Large intestine (tissue), 3 donors: ENCODE measurements around the gene NT5C1A. TPM values are rescaled to one million over a fixed set of nuclear protein-coding genes. Genes with fewer than 3 reads are reported as not detected.
A peak's percentile ranks its signal among the peaks of the same experiment; 100 is the strongest.

Experiments used
- DNase-seq, 2 donors: peaks; one replicate each; pipeline versions ENCODE4 v3.0.0 to v3.0.0-alpha.2; 2013
- H3K27ac ChIP-seq: one replicate; pipeline ENCODE4 v1.5.1; 2013; ENCODE audit warnings: low read length
- H3K27me3 ChIP-seq: 2 replicates; pipeline ENCODE4 v1.6.1; 2013; ENCODE audit warnings: low read length; ENCODE audit not compliant: control insufficient read depth, insufficient read depth
- H3K36me3 ChIP-seq: 2 replicates; pipeline ENCODE4 v1.6.1; 2013; ENCODE audit warnings: low read length; ENCODE audit not compliant: control insufficient read depth, insufficient read depth
- H3K4me1 ChIP-seq: one replicate; pipeline ENCODE4 v1.6.1; 2013; ENCODE audit warnings: low read length; ENCODE audit not compliant: control insufficient read depth, insufficient read depth
- H3K4me3 ChIP-seq: one replicate; pipeline ENCODE4 v1.5.1; 2013; ENCODE audit warnings: low read length
- H3K9me3 ChIP-seq: one replicate; pipeline ENCODE4 v1.6.1; 2013; ENCODE audit warnings: mild to moderate bottlenecking, low read depth, low read length, moderate library complexity; ENCODE audit not compliant: control insufficient read depth
- WGBS: methylation state at CpG from one replicate; pipeline ENCODE4 v1.1.5; 2013; ENCODE audit warnings: low lambda C conversion rate; ENCODE audit not compliant: insufficient coverage; 5-methylcytosine and 5-hydroxymethylcytosine counted together
- polyA plus RNA-seq: library from polyadenylated mRNA; unstranded; fragments of 120-200 nt; gene quantifications from one replicate; pipeline ENCODE4 v1.2.1, GENCODE V29; 2013

NT5C1A gene
- polyA plus RNA-seq, 1 donor: 0.21 TPM

- H3K9me3 ChIP-seq: no peaks in the 10 kb centered on the region
- WGBS: no CpG with 5 or more reads among the region's 88 CpGs
- no peak within 1 kb of the TSS for H3K27ac ChIP-seq
Observed at GRCh38 chr1:39639305-39640130, 32.4 kb downstream of the NT5C1A start, which contains the start of gene HEYL. Gene HEYL (minus strand): TSS chr1:39639643. CDS start chr1:39639625, 18 bp downstream.

DNA sequence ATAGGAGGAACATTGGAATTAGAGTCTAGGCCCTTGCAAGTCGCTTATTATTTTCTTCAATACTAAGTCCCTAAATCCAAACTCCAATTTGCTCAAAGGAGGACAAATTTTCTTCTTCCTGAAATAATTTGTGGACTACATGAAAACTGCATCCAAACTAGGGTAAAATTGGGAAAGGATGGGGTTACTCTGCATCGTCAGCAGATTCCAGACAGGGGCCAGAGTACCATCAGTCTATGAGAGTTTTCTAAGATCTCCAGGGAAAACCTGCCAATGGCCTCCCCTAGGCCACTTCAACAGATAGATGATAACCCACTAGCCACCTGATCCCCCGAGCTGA is 33.0 kb downstream of the NT5C1A start:
- DNase-seq: no peak
- no peaks in the 10 kb centered on the region for H3K36me3 ChIP-seq
- peaks cover 74% of the 10 kb centered on the region for H3K27me3 ChIP-seq
- no peaks in the 10 kb centered on the region for H3K4me1 ChIP-seq
- H3K4me3 ChIP-seq: peak overlapping the region; percentile 23
- H3K9me3 ChIP-seq: no peaks in the 10 kb centered on the region
- no peak overlapping the region for H3K27ac ChIP-seq
- 67% methylated on average over 2 of the region's 3 CpGs for WGBS

More at GRCh38 chr1:39639305-39640130, 32.4 kb downstream of the NT5C1A start, which contains the start of gene HEYL:
- Histone ChIP-seq H3K36me3 (no peaks in the 10 kb centered on the region), H3K4me3 (peak within 1 kb of the TSS; percentile 23), H3K27me3 (peaks cover 75% of the 10 kb centered on the region), H3K4me1 (no peaks in the 10 kb centered on the region)
- DNase-seq: peak; percentile 53 to 65

DNA sequence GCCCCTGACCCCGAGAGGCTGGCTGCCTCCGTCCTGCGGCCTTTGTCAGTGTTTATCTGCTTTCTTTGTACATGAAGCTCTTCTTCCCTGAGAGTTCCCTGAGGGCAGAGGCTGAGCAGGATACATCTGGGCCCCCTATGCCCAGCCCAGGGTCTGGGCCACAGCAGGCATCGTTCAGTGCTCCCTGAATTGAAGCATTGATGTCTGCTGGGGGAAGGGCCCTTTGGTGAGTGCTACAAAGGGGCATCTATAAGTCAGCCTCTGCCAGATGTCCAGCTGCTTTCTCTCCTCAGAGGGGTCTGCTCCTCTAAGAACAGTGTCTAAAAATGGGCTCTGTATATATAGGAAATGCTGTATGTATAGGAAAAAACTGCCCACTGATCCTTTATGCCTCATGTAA is 34.5 kb downstream of the NT5C1A start:
- no peak overlapping the region for H3K4me3 ChIP-seq
- no CpG with 5 or more reads among the region's 4 CpGs for WGBS
- H3K27ac ChIP-seq: no peak overlapping the region
- peaks cover 4% of the 10 kb centered on the region for H3K4me1 ChIP-seq
- H3K36me3 ChIP-seq: no peaks in the 10 kb centered on the region
- peaks cover 77% of the 10 kb centered on the region for H3K27me3 ChIP-seq
- DNase-seq: no peak
- H3K9me3 ChIP-seq: no peaks in the 10 kb centered on the region

- H3K36me3 ChIP-seq: no peaks in the 10 kb centered on the region
- peaks cover 85% of the 10 kb centered on the region for H3K27me3 ChIP-seq
- DNase-seq: no peak
- no CpG with 5 or more reads among the region's 2 CpGs for WGBS
- H3K4me1 ChIP-seq: peaks cover 4% of the 10 kb centered on the region
- no peaks in the 10 kb centered on the region for H3K9me3 ChIP-seq
- H3K4me3 ChIP-seq: no peak overlapping the region
- H3K27ac ChIP-seq: no peak overlapping the region
Observed at GRCh38 chr1:39635871-39636210, 36.1 kb downstream of the NT5C1A start.

DNA sequence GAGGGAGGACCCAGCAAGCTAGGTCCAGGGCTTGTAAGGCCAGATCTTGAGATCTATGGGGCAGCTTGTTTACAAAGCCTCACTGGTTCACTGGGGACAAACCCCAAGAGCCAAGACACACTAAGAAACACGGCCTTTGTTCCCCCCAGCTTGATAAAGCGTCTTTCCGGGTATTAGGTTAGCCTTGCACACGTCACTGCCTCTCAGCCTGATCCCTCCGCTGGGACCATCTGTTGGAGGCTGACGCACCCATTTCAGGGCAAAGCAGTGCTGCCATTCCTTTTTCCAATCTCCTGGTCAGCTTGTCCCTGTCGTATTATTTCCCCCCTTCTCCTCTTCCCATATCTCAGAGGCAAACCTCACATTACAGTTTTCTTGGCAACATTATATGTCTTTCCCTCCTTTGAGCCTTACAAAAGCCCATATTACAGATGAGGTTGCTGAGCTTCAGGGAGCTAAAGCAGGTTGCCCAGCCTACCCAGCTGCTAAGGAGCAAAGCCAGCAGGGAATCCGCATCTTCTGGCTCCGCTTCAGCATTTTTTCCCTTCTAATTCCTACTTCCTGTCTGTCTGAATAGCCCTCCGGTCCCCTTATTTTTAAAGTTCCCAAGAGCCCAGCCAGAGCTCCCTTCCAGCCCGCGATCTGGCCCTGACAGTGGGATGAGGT is 36.6 kb downstream of the NT5C1A start:
- Histone ChIP-seq H3K27ac (no peak overlapping the region), H3K27me3 (peaks cover 81% of the 10 kb centered on the region), H3K4me3 (no peak overlapping the region), H3K4me1 (peaks cover 4% of the 10 kb centered on the region), H3K9me3 (no peaks in the 10 kb centered on the region), H3K36me3 (no peaks in the 10 kb centered on the region)
- no peak for DNase-seq
- 88% methylated on average over 1 of the region's 12 CpGs for WGBS

GRCh38 chr1:39633422-39633821 is 38.5 kb downstream of the NT5C1A start:
- Histone ChIP-seq H3K27ac (no peak overlapping the region), H3K36me3 (no peaks in the 10 kb centered on the region), H3K9me3 (no peaks in the 10 kb centered on the region), H3K4me3 (no peak overlapping the region), H3K27me3 (peaks cover 65% of the 10 kb centered on the region), H3K4me1 (peaks cover 4% of the 10 kb centered on the region)
- DNase-seq: no peak
- no CpG with 5 or more reads among the region's 3 CpGs for WGBS

DNA sequence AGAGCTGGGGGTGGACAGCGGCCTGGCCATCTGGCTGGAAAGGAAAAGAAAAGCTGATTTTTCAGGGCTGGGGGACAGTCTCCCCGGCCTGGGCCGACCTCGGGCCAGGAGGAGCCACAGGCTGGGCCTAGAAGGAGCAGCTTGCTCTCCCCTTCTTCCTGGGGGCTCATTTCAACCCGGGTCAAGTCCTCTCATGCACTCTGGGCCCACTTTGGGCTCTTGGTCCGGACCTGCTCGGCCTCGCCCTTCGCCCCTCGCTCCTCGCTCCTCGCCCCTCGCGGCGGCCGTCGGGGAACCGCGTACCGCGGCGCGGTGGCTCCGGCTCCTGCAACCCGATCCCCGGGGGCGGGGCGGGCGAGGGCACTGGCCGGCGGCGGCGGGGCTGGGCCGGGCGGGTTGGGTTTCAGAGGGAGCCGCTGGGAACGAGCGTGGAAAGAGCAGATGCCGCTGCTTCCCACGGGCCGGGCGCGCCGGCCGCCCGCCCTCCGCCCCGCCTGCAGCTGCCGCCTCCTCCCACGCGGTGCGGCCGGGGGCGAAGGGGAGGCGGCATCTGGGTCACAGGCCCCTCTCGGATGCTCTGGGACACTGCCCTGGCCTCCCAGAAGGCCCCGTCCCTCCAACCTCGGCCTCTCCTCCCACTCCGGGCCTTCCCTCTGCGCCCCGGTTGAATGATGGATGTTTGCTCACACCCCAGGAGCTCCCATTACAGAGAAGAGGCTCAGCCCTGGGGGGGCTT is 39.1 kb downstream of the NT5C1A start:
- H3K4me3 ChIP-seq: no peak overlapping the region

GRCh38 chr1:39632323-39632681 is 39.6 kb downstream of the NT5C1A start:
- peaks cover 53% of the 10 kb centered on the region for H3K27me3 ChIP-seq
- no peaks in the 10 kb centered on the region for H3K36me3 ChIP-seq
- H3K9me3 ChIP-seq: no peaks in the 10 kb centered on the region
- WGBS: no CpG with 5 or more reads among the region's 5 CpGs
- no peak overlapping the region for H3K27ac ChIP-seq
- no peak for DNase-seq
- H3K4me1 ChIP-seq: peaks cover 4% of the 10 kb centered on the region
- no peak overlapping the region for H3K4me3 ChIP-seq

More for the DNA sequence above, 39.1 kb downstream of the NT5C1A start:
- Histone ChIP-seq H3K9me3 (no peaks in the 10 kb centered on the region), H3K27me3 (peaks cover 59% of the 10 kb centered on the region), H3K4me1 (peaks cover 4% of the 10 kb centered on the region), H3K36me3 (no peaks in the 10 kb centered on the region), H3K27ac (no peak overlapping the region)
- DNase-seq: peak in 1 of 2 donors; percentile 33
- WGBS: no CpG with 5 or more reads among the region's 61 CpGs

DNA sequence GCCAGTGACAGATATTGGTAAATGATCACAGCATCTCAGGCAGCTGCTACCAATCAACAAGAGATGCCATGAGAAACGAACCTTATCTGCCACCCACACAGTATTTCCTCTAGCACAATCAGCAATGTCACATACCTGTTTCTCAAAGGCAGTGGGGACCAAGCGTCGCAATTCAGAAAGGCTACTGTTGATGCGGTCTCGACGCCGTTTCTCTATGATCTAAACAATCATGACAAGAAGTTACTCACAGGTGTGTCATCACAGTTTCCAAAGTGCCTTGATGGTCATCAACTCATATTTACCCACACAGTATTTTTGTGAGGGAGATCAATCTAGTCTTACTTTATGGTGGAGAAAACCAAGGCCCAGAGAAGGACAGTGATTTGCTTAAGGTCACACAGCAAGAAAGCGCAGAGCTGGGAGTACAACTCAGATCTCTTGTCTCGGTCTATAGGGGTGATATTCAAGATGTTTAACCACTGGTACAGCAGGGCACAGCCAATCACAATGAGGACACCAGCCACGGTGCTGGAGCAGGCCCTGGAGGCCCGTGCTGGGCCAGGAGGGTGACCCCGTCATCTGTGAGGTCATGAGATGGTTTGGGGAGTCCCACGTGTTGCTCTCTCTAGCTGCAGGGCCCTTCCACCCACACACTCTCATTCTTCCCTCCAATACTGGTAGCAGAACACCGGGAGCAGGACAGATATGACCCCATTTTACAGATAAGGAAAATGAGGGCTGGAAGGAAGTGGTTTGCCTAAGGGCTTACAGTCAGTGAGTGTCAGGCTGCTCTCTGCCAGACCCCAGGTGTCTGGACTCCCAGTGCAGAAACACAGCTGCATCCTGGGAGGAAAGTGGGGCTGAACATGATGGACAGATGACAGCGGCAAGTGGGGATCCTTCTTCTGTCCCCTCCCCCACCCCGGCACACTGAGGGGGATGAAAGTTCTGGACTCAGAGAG is 40.3 kb downstream of the NT5C1A start:
- H3K27ac ChIP-seq: no peak overlapping the region
- H3K36me3 ChIP-seq: no peaks in the 10 kb centered on the region
- no peak overlapping the region for H3K4me3 ChIP-seq
- no peaks in the 10 kb centered on the region for H3K9me3 ChIP-seq
- no CpG with 5 or more reads among the region's 16 CpGs for WGBS
- peaks cover 51% of the 10 kb centered on the region for H3K27me3 ChIP-seq
- H3K4me1 ChIP-seq: peaks cover 4% of the 10 kb centered on the region
- DNase-seq: no peak
